ENCODE results near the gene PSD2.

Gene PSD2

DNA sequence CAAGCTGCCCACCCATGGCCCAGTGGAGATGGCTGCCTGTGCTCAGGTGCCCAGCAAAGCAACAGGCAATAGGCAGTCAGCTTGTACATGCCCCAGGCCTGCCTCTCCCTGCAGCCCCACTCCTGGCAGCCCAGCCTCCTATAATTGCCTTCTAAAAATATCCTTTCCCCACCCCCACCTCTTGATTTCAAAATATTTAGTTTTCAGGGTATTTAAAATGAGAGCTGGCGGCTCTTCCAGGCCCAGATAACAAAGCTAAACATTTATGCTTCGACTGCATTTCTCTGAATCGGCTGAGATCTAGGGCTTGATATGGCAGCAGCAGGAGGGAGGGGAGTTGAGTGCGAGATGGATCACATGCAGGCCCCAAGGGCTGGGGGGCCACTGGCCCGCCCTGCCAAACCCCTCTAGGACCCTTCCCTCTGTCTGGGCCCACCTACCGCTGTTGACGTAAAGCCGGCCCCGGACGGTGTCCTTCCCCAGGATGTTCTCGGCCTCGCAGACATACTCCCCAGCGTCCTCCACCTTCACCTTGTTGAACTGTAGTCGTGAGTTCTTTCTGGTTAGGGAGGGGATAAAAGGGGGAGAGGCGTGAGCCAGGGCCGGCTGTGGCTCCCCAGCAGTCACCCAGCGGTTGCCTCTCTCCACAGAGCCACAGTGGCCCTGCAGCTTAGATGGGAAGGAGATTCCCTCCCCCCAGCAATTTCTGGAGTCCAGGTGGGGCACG, 85.0 kb downstream of the PSD2 start:
- DNase-seq (ENCODE audit: low read depth): no peak

- no peak for DNase-seq (ENCODE audit: low read depth)
Measured at GRCh38 chr5:139881143-139881733, 85.6 kb downstream of the PSD2 start.

- DNase-seq (ENCODE audit: low read depth): no peak
Measured at GRCh38 chr5:139882316-139882715, 86.7 kb downstream of the PSD2 start.

- no peak for DNase-seq (ENCODE audit: low read depth)
Measured at GRCh38 chr5:139882961-139883539, 87.4 kb downstream of the PSD2 start.

DNA sequence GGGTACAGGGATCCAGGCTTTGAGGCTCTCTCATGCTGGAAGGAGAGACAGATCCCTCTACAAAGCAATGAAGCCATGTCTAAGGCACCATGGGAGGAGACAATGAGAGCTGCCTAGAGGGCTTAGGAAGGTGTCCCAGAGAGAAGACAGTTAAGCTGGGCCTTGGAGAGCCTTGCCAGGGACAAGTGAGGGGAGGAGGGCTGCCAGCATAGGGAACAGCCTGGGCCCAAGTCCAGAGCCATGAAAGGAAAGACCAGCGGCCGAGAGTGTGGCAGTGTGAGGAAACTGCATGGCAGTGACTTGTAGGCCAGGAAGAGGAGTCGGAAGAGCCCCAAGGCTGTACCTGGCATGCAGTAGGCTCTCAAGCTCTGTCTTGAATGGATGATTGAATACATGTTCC, 88.5 kb downstream of the PSD2 start:
- DNase-seq (ENCODE audit: low read depth): no peak

- no peak for DNase-seq (ENCODE audit: low read depth)
Measured at GRCh38 chr5:139884734-139885133, 89.1 kb downstream of the PSD2 start.

- DNase-seq (ENCODE audit: low read depth): no peak
Measured at GRCh38 chr5:139885172-139885856, 89.7 kb downstream of the PSD2 start.

DNA sequence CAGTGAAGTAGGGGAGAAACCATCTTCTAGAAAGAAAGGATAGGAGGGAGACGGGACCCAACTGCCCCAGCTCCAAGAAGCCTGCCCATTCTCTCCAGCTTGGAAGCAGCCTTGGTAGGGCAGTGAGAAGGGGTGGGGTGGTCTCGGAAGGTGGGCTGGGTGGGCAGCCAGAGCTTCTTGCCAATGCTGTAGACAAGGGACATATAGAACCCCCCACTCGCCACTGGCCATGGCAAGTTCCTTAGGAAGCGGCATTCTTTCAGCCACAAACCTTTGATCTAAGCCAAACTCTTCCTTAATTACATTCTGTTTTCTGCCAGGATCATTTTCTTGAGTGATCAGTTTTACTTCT, 90.2 kb downstream of the PSD2 start:
- no peak for DNase-seq (ENCODE audit: low read depth)

DNA sequence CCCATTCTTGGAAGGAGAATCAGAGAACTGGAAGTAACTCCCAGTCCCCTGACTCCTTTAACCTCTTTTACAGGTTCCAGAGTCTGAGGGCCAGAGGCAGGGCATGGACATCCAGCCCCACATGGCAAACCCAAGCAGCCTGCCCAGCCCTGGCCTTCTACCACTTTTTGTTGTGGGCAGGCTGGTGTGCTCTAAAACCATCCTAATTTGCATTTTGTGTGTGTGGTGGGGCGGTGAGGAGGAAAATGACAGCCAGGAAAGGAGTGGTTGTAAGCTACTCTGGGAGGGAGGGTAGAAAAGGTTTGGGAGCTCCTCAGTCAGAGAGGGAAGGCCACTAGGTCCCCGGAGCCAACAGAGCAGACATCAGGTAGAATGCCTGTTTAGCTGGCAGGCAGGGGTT, 90.6 kb downstream of the PSD2 start:
- no peak for DNase-seq (ENCODE audit: low read depth)

DNA sequence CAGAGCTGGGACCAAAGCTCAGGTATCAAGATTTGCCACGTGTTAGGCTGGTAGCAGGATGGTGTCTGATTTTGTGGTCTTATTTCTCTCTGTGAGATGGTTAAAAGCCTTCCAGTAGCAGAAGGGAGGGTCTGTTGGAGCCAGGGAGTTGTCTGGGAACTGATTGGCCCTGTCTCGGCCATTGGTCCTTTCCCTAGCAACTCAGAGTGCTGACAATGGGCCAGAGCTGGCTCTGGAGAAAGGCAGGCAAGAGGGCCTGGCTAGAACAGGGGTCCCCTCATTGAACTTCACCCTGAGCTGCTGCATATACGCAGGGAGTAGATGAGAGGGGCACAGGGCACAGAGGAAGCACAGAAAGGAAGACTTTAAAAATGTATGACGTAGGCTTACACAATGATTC, 92.8 kb downstream of the PSD2 start:
- no peak for DNase-seq (ENCODE audit: low read depth)

GRCh38 chr5:139889410-139889809, 93.8 kb downstream of the PSD2 start:
- DNase-seq (ENCODE audit: low read depth): no peak

DNA sequence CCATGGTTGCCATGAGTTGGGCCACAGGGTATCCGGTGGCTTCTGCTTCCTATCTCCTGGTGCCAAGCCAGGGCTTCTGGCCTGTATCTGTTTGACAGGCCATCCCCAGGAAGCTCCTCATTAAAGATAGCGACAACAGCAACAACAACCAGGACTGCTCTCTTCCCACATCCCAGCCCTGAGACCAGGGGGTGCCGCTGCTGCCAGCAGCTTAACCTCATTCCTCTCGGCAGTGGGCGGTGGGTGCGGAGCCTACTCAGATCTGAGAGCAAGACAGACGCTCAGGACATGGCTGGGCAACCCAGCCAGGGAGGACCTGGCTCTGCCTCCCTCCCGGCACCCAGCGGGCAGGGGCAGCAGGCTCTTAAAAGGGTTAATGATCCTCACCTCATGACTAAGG, 98.3 kb downstream of the PSD2 start:
- no peak for DNase-seq (ENCODE audit: low read depth)
